Measurements from ENCODE around the gene XXYLT1.

DNA sequence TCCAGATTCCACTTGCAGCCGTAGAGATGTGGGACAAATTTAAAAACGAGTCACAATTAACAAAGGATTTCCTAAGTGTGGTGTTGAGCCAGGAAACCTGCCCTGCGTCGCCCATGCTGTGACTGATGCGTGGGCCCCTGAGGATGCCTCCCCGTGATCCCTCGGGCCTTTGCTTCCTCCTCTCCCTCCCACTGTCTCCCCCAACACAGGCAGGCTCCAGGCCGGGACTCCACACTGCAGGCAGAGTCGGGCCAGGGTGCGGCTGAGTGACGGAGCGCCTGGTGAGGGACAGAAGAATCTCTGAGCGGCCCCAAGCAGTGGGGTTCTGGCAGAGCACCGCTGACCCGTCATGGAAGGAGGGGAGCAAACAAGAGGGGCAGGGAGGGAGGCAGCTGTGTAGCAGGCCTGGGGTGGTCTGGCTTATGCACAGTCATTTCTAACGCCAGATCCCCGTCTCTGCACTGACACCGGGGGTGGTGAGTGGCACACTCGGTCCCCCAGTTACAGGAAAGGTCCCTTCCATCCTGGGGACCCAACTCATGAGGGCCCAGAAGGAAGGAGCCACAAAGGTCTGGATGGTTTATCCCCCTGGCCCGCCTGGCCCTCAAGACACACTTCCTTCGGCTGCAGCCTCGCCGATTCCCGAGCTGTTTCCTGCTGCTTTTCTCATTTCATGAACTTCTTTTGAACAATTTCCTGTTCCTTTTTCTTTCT lies 91.0 kb downstream of the XXYLT1 start:
- TF ChIP-seq POLR2A (IDR thresholded peaks at IDR 0.05) = no peak
- TF ChIP-seq, protein P1, sequence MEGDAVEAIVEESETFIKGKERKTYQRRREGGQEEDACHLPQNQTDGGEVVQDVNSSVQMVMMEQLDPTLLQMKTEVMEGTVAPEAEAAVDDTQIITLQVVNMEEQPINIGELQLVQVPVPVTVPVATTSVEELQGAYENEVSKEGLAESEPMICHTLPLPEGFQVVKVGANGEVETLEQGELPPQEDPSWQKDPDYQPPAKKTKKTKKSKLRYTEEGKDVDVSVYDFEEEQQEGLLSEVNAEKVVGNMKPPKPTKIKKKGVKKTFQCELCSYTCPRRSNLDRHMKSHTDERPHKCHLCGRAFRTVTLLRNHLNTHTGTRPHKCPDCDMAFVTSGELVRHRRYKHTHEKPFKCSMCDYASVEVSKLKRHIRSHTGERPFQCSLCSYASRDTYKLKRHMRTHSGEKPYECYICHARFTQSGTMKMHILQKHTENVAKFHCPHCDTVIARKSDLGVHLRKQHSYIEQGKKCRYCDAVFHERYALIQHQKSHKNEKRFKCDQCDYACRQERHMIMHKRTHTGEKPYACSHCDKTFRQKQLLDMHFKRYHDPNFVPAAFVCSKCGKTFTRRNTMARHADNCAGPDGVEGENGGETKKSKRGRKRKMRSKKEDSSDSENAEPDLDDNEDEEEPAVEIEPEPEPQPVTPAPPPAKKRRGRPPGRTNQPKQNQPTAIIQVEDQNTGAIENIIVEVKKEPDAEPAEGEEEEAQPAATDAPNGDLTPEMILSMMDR (IDR thresholded peaks at IDR 0.05) = no peak
